Right lung (tissue), 5 donors: ENCODE data around the gene INTS3. TPM values are rescaled to one million over a fixed set of nuclear protein-coding genes. Genes with fewer than 3 reads are reported as not detected.
"Not testable (repeated sequence)": the region's sequence is repeated elsewhere in the genome, so short reads cannot be mapped to it uniquely, and the experiment has no call there.

Source experiments
- DNase-seq, 2 donors: peaks; one replicate each; pipeline ENCODE4 v3.0.0-alpha.2; 2013
- polyA plus RNA-seq, 5 donors: library from polyadenylated mRNA; unstranded; fragments of 120-200 nt; gene quantifications; one replicate each; pipeline versions ENCODE4 v1.2.1 to v1.2.3, GENCODE V29; 2013; ENCODE audit warnings: inconsistent platforms in 1 of 5, low replicate concordance in 1 of 5; ENCODE audit not compliant: insufficient read length in 5 of 5, insufficient read depth in 1 of 5

The INTS3 gene
- polyA plus RNA-seq, 5 donors: 98.2 to 130 (median 104) TPM

DNA sequence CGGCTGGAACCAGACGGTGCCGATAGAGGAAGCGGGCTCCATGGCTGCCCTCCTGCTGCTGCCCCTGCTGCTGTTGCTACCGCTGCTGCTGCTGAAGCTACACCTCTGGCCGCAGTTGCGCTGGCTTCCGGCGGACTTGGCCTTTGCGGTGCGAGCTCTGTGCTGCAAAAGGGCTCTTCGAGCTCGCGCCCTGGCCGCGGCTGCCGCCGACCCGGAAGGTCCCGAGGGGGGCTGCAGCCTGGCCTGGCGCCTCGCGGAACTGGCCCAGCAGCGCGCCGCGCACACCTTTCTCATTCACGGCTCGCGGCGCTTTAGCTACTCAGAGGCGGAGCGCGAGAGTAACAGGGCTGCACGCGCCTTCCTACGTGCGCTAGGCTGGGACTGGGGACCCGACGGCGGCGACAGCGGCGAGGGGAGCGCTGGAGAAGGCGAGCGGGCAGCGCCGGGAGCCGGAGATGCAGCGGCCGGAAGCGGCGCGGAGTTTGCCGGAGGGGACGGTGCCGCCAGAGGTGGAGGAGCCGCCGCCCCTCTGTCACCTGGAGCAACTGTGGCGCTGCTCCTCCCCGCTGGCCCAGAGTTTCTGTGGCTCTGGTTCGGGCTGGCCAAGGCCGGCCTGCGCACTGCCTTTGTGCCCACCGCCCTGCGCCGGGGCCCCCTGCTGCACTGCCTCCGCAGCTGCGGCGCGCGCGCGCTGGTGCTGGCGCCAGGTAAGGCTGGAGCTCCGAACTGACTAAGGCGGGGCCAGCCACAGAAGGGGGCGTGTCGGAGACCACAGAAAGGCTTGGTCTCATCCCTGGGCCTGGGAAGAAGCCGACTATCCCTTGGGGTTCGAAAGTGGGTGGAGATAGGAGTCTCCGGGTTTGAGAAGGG lies 47.8 kb downstream of the INTS3 start:
- peak; percentile 63 to 64 for DNase-seq

DNA sequence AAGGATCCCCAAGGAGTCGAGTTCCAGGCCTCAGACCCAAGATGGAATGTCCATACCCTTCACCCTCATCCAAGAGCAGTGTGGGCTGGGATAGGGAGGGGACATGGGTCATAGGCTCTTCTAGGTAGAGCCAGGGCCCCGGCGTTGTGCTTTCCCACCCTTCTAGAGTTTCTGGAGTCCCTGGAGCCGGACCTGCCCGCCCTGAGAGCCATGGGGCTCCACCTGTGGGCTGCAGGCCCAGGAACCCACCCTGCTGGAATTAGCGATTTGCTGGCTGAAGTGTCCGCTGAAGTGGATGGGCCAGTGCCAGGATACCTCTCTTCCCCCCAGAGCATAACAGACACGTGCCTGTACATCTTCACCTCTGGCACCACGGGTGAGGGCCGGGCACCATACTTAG lies 48.5 kb downstream of the INTS3 start:
- DNase-seq: no peak

DNA sequence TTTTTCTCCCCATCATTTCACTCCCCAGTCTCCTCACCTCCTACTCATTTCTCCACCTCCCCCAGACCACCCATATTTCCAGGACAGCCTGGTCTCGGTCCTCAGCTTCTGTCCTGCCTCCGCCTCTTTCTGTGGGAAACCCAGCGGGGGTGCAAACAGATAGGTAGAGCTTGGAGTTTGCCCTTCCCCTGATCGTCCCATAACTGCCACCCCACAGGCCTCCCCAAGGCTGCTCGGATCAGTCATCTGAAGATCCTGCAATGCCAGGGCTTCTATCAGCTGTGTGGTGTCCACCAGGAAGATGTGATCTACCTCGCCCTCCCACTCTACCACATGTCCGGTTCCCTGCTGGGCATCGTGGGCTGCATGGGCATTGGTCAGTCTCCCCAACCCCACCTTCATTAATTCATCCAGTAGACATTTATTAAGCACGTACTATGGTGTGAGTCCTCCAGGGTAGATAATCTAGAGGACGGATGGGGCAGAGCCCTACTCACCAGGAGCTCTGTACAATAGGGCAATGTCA lies 49.1 kb downstream of the INTS3 start:
- DNase-seq: no peak

DNA sequence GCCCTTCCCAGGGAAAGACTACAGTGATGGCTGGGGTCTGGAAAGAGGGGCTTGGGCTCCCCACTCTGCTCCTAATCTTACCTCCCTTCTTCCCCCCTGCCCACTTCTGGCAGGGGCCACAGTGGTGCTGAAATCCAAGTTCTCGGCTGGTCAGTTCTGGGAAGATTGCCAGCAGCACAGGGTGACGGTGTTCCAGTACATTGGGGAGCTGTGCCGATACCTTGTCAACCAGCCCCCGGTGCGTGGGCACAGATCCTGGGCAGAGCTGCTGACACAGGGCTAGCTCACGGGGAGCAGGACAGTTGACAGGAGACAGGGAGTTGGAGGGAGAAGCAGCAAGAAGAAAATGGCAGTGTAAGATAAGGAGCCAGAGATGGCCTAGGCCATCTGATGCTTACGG lies 49.8 kb downstream of the INTS3 start:
- no peak for DNase-seq

DNA sequence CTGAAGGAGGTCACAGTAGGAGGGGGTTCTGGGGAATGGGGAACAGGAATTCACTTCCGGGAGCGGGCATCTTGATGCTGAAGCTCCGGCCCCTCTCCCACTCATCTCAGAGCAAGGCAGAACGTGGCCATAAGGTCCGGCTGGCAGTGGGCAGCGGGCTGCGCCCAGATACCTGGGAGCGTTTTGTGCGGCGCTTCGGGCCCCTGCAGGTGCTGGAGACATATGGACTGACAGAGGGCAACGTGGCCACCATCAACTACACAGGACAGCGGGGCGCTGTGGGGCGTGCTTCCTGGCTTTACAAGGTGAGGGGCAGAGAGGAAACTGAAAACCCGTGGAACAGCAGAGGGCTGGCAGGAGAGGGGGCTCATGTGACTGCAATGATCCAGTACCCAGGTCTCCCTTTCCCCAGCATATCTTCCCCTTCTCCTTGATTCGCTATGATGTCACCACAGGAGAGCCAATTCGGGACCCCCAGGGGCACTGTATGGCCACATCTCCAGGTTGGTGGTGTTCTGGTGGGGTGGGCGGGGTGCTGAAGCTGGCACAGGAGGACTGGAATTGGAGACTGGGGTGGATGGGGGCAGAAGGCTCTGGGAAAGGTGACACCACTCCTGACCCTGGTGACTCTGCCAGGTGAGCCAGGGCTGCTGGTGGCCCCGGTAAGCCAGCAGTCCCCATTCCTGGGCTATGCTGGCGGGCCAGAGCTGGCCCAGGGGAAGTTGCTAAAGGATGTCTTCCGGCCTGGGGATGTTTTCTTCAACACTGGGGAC lies 50.4 kb downstream of the INTS3 start:
- no peak for DNase-seq

DNA sequence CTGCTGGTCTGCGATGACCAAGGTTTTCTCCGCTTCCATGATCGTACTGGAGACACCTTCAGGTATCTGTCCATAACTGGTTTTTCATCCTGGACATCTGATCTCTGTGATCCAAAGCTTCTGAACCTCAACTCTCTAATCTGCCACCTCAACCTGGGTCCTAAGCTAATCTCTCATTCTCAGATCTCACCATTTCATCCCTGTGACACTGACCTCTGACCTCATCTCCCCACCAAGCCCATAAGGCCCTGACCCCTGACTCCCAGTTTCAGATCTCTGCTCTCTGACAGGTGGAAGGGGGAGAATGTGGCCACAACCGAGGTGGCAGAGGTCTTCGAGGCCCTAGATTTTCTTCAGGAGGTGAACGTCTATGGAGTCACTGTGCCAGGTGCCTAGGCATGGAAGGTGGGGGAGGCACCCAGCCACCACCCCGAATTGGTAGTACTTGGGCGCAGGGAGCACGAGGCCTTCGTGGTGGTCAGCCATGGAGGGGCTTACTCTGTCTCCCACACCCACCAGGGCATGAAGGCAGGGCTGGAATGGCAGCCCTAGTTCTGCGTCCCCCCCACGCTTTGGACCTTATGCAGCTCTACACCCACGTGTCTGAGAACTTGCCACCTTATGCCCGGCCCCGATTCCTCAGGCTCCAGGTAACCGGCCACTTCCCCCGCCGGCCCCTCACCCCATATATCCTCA lies 51.1 kb downstream of the INTS3 start:
- DNase-seq: no peak

DNA sequence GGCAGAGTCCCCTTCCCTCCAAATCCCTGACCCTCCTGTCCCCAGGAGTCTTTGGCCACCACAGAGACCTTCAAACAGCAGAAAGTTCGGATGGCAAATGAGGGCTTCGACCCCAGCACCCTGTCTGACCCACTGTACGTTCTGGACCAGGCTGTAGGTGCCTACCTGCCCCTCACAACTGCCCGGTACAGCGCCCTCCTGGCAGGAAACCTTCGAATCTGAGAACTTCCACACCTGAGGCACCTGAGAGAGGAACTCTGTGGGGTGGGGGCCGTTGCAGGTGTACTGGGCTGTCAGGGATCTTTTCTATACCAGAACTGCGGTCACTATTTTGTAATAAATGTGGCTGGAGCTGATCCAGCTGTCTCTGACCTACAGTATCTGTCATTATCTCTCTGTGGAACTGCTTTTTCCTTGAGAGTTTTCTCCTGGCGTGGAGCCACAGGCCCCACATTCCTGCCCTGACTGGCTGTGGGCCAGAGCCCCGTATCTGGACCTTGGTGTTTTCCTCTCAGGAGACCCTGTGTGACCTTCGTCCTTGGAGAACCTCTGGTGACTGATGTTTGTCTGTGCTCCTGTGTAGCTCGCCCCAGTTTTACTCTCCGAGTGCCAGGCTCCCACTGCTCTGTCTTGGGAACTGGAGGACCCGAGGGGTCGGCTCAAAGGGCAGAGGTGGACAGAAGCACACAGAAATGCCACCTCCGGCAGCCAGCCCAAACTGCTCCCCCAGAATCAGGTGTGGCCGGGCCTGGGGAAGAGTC lies 52.1 kb downstream of the INTS3 start:
- DNase-seq: no peak

DNA sequence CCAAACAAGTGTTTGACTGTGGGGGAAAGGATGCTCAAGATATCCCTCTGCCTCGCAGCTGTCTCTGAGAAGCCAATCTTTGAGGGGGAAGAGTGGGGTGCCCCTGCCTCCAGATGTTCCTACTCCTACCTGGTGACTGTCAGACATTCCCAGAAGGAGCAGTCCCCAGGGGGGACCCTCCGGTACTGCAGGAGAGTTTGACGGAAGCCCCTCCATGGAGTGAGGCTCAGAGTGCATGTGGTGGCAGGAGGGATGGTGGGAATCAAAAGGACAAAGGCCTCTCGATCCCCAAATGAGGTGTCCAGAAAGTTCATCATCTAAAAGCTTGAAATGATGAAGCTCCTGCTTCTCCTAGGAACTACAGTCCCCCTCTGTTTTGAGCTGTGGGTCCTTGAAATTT lies 52.7 kb downstream of the INTS3 start:
- DNase-seq: no peak

DNA sequence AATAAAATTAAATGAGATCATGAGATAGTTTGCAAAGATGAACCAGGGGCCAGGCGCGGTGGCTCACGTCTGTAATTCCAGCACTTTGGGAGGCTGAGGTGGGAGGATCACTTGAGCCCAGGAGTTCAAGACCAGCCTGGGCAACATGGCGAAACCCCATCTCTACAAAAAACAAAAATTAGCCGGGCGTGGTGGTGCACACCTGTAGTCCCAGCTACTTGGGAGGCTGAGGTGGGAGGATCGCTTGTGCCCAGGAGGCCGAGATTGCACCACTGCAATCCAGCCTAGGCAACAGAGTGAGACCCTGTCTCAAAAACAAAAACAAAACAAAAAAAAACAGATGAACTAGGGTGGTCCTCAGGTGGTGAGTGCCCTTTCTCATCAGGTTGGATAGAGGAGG lies 54.8 kb downstream of the INTS3 start:
- DNase-seq: not testable (repeated sequence)

DNA sequence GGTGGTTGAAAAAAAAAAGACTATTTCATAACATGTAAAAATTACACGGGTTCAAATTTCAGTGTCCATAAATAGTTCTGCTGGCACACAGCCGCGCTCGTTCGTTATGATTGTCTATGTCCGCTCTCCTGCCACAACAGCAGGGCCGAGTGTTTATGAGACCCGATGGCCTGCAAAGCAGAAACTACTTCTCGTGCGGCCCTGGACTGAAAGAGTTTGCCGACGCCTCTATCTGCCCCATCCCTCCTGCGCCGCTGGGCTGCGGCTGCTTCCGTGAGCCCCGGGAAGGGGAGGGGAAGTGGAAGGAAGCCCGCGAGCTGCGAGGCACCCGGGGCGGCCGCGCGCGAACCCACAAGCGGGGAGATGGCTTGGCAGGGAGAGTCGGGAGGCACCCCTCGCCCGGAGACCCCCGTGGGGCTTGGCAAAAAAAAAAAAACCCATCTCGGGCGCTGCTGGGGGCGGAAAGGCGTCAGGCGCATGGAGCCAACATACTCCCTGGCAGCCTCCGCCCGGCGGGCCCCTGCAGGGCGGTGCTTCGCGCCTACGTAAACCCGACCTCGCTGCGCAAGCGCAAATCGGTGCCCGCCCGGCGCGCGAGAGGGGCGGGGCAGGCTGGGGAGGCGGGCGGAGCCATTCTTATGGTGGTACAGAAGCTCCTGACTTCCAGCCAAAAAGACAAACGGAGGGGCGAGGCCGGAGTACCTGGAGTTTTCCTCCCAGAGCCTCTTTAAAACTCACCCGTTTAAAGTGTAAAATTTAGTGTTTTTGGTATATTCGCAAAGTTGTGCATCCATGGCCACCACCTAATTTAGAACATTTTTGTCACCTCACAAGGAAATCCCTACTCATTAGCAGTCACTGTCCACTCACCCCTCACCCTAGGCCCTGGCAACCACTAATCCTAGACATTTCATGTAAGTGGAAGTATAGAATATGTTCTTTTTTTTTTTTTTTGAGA lies 55.7 kb downstream of the INTS3 start:
- DNase-seq: peak; percentile 95

DNA sequence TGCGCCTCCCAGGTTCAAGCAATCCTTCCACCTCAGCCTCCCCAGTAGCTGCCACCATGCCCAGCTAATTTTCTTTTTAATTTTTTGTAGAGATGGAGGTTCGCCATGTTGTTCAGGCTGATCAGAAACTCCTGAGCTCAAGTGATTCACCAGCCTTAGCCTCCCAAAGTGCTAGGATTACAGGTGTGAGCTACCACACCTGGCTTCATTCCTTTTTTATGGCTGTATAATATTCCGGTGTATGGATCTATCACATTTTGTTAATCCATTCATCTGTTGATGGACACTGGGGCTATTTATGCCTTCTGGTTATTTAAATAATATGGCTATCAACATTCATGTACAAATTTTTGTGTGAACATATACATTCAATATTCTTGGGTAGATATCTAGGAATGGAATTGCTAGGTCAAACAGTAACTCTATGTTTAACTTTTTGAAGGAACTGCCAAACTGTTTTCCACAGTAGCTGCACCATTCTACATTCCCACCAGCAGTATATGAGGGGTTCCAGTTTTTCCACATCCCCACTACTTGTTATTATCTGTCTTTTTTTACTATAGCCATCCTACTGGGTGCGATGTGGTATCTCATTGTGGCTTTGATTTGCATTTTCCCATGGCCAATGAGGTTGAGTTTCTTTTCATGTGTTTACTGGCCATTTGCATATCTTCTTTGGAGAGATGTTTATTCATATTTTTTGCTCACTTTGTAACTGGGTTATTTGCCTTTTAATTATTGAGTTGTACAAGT lies 58.4 kb downstream of the INTS3 start:
- no peak for DNase-seq

DNA sequence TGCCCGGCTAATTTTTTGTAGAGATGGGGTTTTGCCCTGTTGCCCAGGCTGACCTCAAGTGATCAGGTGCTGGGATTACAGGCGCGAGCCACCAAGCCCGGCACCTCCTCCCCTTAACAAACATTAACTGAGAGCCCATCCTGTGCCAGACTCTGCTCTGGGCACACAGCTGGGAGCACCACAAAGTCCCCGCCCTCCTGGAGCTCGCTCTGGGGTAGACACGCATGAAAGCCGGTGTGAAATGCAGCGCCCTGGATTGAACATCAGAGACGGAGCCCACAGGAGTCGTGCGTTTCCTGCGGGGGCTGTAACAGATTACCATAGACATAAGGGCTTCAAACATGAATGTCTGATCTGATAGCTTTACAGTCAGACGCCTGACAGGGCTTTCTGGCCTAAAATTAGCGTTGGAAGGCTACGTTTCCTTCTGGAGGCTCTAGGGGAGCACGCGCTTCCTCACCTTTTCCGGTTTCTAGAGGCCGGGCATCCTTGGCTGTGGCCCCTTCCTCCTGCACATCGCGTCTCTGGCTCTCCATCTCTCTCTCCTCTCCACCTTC lies 61.7 kb downstream of the INTS3 start:
- no peak for DNase-seq

DNA sequence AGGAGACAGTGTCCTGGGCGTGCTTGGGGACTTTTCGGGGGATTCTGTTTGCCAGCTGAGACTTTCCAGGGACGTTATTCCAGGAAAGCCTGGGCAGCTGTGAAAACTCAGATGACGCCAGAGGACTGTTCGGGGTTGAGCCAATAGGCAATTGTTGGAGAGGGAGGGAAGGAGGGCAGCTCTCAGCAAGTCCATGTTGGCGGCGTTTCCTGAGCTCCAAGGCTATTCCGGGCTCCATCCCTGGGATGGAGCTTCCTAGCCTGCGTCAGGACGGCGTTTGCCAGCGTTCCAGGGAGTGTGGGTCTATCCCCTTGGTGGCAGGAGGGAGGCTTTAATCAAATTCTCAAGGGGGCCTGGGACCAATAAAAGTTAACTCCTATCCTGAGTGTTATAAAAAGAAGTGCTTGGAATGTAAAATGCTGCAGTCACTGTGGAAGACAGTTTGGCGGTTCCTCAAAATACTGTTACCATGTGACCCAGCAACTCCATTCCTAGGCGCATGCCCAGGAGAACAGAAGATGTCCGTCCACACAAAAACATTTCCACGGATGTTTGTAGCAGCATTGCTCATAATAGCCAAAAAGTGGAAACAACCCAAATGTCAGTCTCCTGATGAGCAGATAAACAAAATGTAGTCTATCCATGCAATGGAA lies 62.6 kb downstream of the INTS3 start:
- DNase-seq: peak; percentile 94 to 97

DNA sequence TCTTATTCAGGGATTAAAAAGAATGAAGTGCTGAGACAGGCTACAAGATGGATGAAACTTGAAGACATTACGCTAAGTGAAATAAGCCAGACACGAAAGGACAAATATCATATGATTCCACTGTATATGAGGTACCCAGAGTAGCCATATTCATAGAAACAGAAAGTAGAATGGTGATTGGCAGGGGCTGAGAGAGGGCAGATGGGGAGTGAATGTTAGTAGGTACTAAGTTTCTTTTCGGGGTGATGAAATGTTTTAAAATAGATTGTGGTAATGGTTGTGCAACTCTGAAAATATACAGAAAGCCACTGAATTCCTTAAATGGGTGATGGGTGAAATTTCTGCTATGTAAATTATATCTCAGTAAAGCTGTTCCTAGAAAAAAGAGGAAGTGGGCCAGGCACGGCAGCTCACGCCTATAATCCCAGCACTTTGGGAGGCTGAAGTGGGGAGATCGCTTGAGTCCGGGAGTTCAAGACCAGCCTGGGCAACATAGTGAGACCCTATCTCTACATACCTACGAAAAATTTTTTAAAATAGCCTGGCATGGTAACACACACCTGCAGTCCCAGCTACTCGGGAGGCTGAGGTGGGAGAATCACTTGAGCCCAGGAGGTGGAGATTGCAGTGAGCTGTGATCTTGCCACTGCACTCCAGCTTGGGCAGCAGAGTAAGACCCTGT lies 63.3 kb downstream of the INTS3 start:
- DNase-seq: no peak

DNA sequence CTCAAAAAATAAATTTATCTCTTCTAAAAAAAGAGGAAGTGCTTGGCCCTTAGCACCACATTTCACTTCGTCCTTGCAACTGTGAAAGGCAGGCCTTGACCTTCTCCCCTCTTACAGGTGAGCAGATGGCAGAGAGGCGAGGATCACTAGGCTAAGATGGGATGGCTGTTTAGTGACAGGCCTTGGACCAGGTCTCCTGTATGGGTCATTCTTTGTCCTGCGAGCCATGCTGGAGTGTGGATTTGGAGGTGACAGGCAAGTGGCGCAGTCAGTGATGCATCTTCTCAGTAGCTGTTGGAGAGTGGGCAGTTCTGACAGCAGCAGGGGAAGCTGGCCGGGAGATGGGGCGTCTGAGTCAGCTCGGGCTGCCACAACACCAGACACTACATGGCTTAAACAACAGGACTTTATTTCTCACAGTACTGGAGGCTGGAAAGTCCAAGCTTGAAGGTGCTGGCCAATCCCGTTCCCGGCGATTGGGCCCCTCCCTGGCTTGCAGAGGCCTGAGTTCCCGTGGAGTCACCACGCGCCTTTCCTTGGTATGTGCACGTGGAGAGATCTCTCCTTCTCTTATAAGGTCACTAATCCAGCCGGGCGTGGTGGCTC lies 63.9 kb downstream of the INTS3 start:
- DNase-seq: no peak

DNA sequence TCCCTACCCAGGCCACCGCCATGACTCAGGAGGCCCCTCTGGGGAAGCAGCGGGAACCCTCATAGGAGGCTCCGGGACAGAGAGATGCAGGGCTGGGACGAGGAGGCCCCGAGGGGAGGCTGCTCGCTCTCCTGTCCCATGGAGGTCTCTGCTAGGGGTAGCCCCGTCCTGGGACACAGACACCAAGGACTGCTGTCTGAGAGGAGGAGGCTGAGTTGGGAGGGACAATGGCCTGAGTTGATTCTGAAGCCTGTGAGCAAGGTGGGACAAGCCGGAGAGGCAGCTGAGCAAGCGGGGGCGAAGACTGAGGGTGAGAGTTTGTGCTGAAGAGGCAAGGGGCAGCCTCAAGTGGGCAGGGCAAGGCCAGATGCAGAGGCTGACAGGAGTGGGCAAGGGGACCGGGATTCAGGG lies 64.8 kb downstream of the INTS3 start:
- DNase-seq: no peak

DNA sequence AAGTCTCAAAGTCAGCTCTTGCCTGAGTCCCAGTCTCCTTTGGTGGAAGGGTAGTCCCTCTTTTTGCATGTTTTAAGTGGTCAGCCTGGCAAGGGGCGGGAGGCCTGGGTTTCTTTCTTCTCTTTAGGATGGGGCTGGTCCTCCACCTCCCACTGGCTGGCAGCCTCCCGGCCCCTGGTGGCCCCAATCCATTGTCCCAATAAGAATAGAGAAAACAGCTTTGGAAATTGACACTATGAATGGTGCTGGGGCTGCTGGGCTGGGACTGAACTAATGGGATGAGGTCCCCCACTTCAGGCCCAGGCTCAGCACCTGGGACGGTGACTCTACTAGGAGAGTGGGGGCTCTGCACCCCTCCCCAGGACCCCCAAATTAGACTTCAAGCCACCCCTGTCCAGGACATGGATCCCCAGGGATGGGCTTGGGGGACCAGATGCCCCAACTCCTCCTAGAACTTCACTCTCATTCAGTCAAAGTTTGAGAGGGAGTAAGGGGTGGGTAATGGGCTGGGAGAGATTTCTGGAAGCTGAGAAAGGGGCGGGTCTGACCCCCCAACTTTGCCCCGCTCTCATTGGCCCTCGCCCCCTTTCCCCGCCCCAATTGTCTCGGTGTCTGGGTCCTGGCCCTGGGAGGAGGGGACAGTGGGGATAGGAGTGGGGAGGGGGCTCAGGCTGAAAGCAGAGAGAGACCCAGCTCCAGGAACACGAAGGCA lies 65.6 kb downstream of the INTS3 start:
- no peak for DNase-seq
